HCT116 (cell line): ENCODE measurements around the gene USF1. TPM values are rescaled to one million over a fixed set of nuclear protein-coding genes. Genes with fewer than 3 reads are reported as not detected.

Source experiments
- ATAC-seq: fragments of 200-7000 bp; cut with Tn5 transposase; 2 replicates; pipeline ENCODE4 v1.9.1; 2020; ENCODE audit warnings: mild to moderate bottlenecking, moderate library complexity
- Bru-seq: library from RNA; stranded (reverse); fragments of 400-500 nt; gene quantifications from one replicate; lab custom pipeline; 2021; lab: Mats Ljungman, UMichigan
- BruChase-seq, 2 experiments: library from RNA; stranded (reverse); fragments of 400-500 nt; gene quantifications; one replicate each; lab custom pipeline; 2021; lab: Mats Ljungman, UMichigan
- BruUV-seq: library from RNA; stranded (reverse); fragments of 400-500 nt; replicated peaks from 2 replicates; lab custom pipeline; 2021; lab: Mats Ljungman, UMichigan
- CTCF ChIA-PET: fragments of 300-600 bp; sonication (Branson Sonifier 250); formaldehyde crosslinking; loops from one replicate; lab custom pipeline; 2021; ENCODE audit warnings: antibody characterized with exemption; lab: Charles Lee
- POLR2A ChIA-PET: fragments of 300-600, 350-600 bp; sonication (Branson Sonifier 250); formaldehyde crosslinking; loops from one replicate; lab custom pipeline; 2021; ENCODE audit warnings: antibody characterized with exemption; lab: Charles Lee
- RAD21 ChIA-PET, 2 experiments: fragments of 300-600 bp; sonication (Branson Sonifier 250); formaldehyde crosslinking; loops; one replicate each; lab custom pipeline; 2023; ENCODE audit warnings: low total read pairs in 2 of 2; ENCODE audit not compliant: uncharacterized antibody in 2 of 2, unreplicated experiment in 2 of 2, low non-redundant PET in 1 of 2; lab: Charles Lee
- DNase-seq: peaks from one replicate; pipeline ENCODE4 v3.0.0-alpha.2; 2010; ENCODE audit warnings: low read depth, low spot score
- H2AFZ ChIP-seq: fragments of 200-600 bp; shearing (Covaris generic), sonication (generic); 2 replicates; pipeline ENCODE4 v1.6.1; 2017; ENCODE audit warnings: low read depth, mixed run types, mixed read lengths, antibody characterized with exemption, low read length; ENCODE audit not compliant: poor library complexity, severe bottlenecking
- H3K27ac ChIP-seq: 2 replicates; pipeline ENCODE4 v1.5.1; 2012; ENCODE audit warnings: low read depth, low read length
- H3K27me3 ChIP-seq: fragments of 200-600 bp; sonication (generic); 2 replicates; pipeline ENCODE4 v1.6.1; 2016; ENCODE audit warnings: mixed run types, low read length, mixed read lengths; ENCODE audit not compliant: insufficient read depth
- H3K36me3 ChIP-seq, 2 experiments: fragments of 200-500 bp in 1 of 2; fragments of 200-600 bp in 1 of 2; sonication (Bioruptor generic) in 1 of 2; sonication (generic) in 1 of 2; 2 replicates each; pipeline versions ENCODE4 v1.5.1 to v1.6.1; 2014 to 2016; ENCODE audit warnings: low read length in 2 of 2, inconsistent platforms in 1 of 2, mixed read lengths in 1 of 2, mixed run types in 1 of 2; ENCODE audit not compliant: insufficient read depth in 2 of 2, control insufficient read depth in 1 of 2
- H3K4me1 ChIP-seq, 2 experiments: fragments of 200-600 bp in 1 of 2; sonication (generic) in 1 of 2; 2 replicates each; pipeline versions ENCODE4 v1.5.1 to v1.6.1; 2012 to 2017; ENCODE audit warnings: low read length in 2 of 2, inconsistent platforms in 1 of 2, mild to moderate bottlenecking in 1 of 2, mixed read lengths in 1 of 2, mixed run types in 1 of 2, moderate library complexity in 1 of 2; ENCODE audit not compliant: insufficient read depth in 2 of 2, control insufficient read depth in 1 of 2
- H3K4me2 ChIP-seq: fragments of 200-600 bp; sonication (generic); 2 replicates; pipeline ENCODE4 v1.6.1; 2017; ENCODE audit warnings: mixed run types, low read length, mixed read lengths
- H3K4me3 ChIP-seq, 2 experiments: fragments of 200-600 bp in 1 of 2; sonication (generic) in 1 of 2; replicated peaks in 1 of 2; 2 replicates each; pipeline ENCODE4 v1.5.1; 2011 to 2016; ENCODE audit warnings: low read length in 2 of 2, control low read depth in 1 of 2, low read depth in 1 of 2, mild to moderate bottlenecking in 1 of 2, mixed read lengths in 1 of 2, mixed run types in 1 of 2
- H3K79me2 ChIP-seq: fragments of 200-600 bp; sonication (generic); 2 replicates; pipeline ENCODE4 v1.6.1; 2017; ENCODE audit warnings: mild to moderate bottlenecking, mixed run types, low read length, moderate library complexity, mixed read lengths; ENCODE audit not compliant: insufficient read depth
- H3K9ac ChIP-seq: fragments of 200-600 bp; sonication (generic); 2 replicates; pipeline ENCODE4 v1.6.1; 2016; ENCODE audit warnings: low read length, mixed read lengths
- H3K9me2 ChIP-seq: fragments of 200-600 bp; sonication (generic), shearing (Covaris generic); 2 replicates; pipeline ENCODE4 v1.6.1; 2017; ENCODE audit warnings: mixed run types, mild to moderate bottlenecking, moderate library complexity; ENCODE audit not compliant: insufficient read depth
- H3K9me3 ChIP-seq, 2 experiments: fragments of 200-500 bp in 1 of 2; fragments of 200-600 bp in 1 of 2; sonication (Bioruptor generic) in 1 of 2; sonication (generic) in 1 of 2; 2 replicates each; pipeline ENCODE4 v1.6.1; 2014 to 2017; ENCODE audit warnings: low read length in 2 of 2, mixed read lengths in 2 of 2, inconsistent platforms in 1 of 2, low read depth in 1 of 2, mild to moderate bottlenecking in 1 of 2, mixed run types in 1 of 2, moderate library complexity in 1 of 2; ENCODE audit not compliant: control insufficient read depth in 1 of 2, insufficient read depth in 1 of 2
- H4K20me1 ChIP-seq: fragments of 200-600 bp; sonication (generic), shearing (Covaris generic); 2 replicates; pipeline ENCODE4 v1.6.1; 2017; ENCODE audit warnings: mixed run types, mild to moderate bottlenecking, moderate library complexity; ENCODE audit not compliant: insufficient read depth
- EZH2 ChIP-seq: fragments of 200-600 bp; sonication (generic); IDR thresholded peaks from 2 replicates; pipeline ENCODE4 v1.6.1; 2017; ENCODE audit warnings: antibody characterized with exemption, mixed run types
- POLR2AphosphoS5 ChIP-seq: IDR thresholded peaks from 2 replicates; pipeline ENCODE4 v1.6.1; 2011; ENCODE audit warnings: mild to moderate bottlenecking, low read depth, low read length, moderate library complexity
- SRF ChIP-seq: IDR thresholded peaks from 2 replicates; pipeline ENCODE4 v1.6.1; 2012; ENCODE audit warnings: low read depth
- TCF7L2 ChIP-seq: IDR thresholded peaks from 2 replicates; pipeline ENCODE4 v1.7.0; 2011; ENCODE audit warnings: borderline replicate concordance, inconsistent platforms; ENCODE audit not compliant: insufficient read depth, insufficient read length; ENCODE audit errors: extremely low read depth
- YY1 ChIP-seq: IDR thresholded peaks from 2 replicates; pipeline ENCODE4 v1.6.1; 2011; ENCODE audit warnings: low read length, low read depth, moderate library complexity, mild to moderate bottlenecking; ENCODE audit not compliant: insufficient replicate concordance; ENCODE audit errors: extremely low read depth
- ZFX ChIP-seq: fragments of 450-650 bp; IDR thresholded peaks from 2 replicates; pipeline ENCODE4 v1.6.1; 2017
- intact Hi-C: fragments of 100-400 bp; cut with micrococcal nuclease; formaldehyde crosslinking; loops from 2 replicates; pipeline ENCODE4 v1.10.0; 2022
- long read RNA-seq: library from polyadenylated mRNA; unstranded; transcript quantifications from one replicate; pipeline ENCODE4 v2.0.0, GENCODE V29; 2021; ENCODE audit not compliant: unreplicated experiment
- polyA plus RNA-seq: library from polyadenylated mRNA; unstranded; fragments of >200 nt; gene quantifications from 2 replicates; pipeline ENCODE4 v1.2.1, GENCODE V29; 2012; ENCODE audit warnings: missing spikeins
- total RNA-seq: library from RNA; stranded (reverse); gene quantifications from one replicate; pipeline ENCODE4 v1.2.1, GENCODE V29; 2021; ENCODE audit not compliant: unreplicated experiment

The USF1 gene
- total RNA-seq (48.0 TPM), Bru-seq, nascent RNA (percentile 72 among the genes with signal in this experiment), BruChase-seq, experiment 1, labeled RNA remaining after a 6-hour chase (percentile 91 among the genes with signal in this experiment), BruChase-seq, experiment 2, labeled RNA remaining after a 2-hour chase (percentile 86 among the genes with signal in this experiment)
- 49.1 and 61.6 TPM in 2 replicates for polyA plus RNA-seq
- long read RNA-seq, transcript USF1-203 (11 exons, 1,807 nt) = major isoform, 40 of 98 reads
- long read RNA-seq, transcript USF1-205 (11 exons, 1,092 nt) = minor isoform, 19 of 98 reads
- long read RNA-seq, partial matches to known transcripts = 19 of 98 reads
- long read RNA-seq, other reads (novel, unspliced or antisense) = 18 of 98 reads

DNA sequence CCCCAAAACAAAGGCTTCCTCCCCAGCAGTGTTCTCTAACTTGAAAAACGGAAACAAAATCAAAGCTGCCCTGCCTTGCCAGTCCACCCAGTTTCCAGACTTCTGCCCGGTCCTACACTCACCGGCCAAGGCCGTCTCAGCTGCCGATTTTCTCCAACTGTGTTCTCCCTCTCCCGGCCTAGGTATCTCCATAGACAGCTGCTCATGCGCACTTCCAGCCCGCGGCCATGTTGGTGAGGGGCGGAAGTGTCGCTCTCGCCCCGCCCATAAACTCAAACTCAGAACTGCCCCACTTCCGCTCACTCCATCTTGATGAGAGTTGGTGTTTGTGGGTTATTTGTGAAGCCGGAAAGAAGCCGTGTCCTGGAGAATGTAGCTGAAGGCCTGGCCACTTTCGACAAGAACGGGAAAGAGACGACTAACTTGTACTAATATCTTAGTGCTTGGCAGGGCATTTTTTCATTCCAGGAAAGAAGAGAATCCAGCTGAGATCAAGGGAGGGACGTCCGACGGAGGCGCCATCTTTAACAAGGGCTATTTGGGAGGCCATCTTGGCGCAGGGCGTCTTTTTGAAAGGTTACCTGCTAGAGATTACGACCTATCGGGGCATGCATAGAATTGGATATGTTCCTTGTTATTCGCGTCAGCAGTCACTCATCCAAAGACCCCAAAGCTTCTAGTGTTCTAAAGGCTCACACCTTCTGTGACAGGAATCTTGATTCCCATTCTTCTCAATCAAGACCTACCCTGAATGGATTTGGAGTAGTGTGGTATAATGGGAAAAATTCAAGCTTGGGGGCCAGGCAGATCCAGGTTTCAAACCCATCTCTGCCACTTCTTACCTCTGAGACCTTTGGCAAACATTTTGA lies at the start of gene USF1:
TSS of gene USF1 (minus strand) at position 242 of the 869 bp plus-strand sequence. CDS start 2,702 bp downstream, outside the sequence.
- Histone ChIP-seq H3K4me1 (peaks cover 5 to 17% of the 10 kb centered on the region in 2 experiments; a peak in 2 of 4 replicates), H4K20me1 (no peaks in the 10 kb centered on the region), H3K27me3 (no peaks in the 10 kb centered on the region), H3K4me3 (peak within 1 kb of the TSS; percentile 66 to 70), H3K79me2 (peaks cover 16% of the 10 kb centered on the region; the same call in 1 of the 2 replicates), H3K4me2 (peak within 1 kb of the TSS; percentile 74), H3K36me3 (peaks cover 0 to 15% of the 10 kb centered on the region in 2 experiments; a peak in 2 of 4 replicates), H3K9me3 (peaks cover 0 to 5% of the 10 kb centered on the region in 2 experiments; a peak in 1 of 4 replicates), H3K9me2 (no peaks in the 10 kb centered on the region), H3K9ac (peak within 1 kb of the TSS; percentile 79), H3K27ac (peak within 1 kb of the TSS; percentile 85), H2AFZ (peak within 1 kb of the TSS; percentile 59)
- CTCF ChIA-PET = interaction anchor here (0.8 to 1.9 kb wide), 4 partner anchors 9 to 49 kb away, joined by 3 to 11 read pairs (median 5); no protein-coding TSS in a partner anchor
- intact Hi-C loops = loop anchor here (2.0 to 5.0 kb wide), 2 partner anchors 51 to 71 kb away; partner anchors contain the start of genes NIT1 and PFDN2
- POLR2A ChIA-PET = interaction anchor here (0.6 to 3.3 kb wide), 15 partner anchors 8 to 131 kb away, joined by 3 to 18 read pairs (median 3); partner anchors contain the start of genes DEDD, F11R, NIT1 and PFDN2
- ATAC-seq = peak; percentile 81
- TSS peak; percentile 89 for BruUV-seq
- RAD21 ChIA-PET = interaction anchor here in 1 of 2 experiments (1.3 kb wide), 1 partner anchor 25 kb away, joined by 5 read pairs; the partner anchor contains the start of gene F11R
- DNase-seq = peak; percentile 90
- TF ChIP-seq SRF = no peak
- peak; percentile 77 for TF ChIP-seq POLR2AphosphoS5
- TF ChIP-seq EZH2 = no peak
- TF ChIP-seq YY1 = peak; percentile 97
- peak; percentile 76 for TF ChIP-seq TCF7L2
- TF ChIP-seq ZFX = peak; percentile 63
